Measurements from ENCODE around the gene CACNA1B. TPM values are rescaled to one million over a fixed set of nuclear protein-coding genes. Genes with fewer than 3 reads are reported as not detected.

Gene CACNA1B
- total and polyA plus RNA-seq, 2 of the 4 experiments (the other 2 are of a cell fraction): 0.02 TPM; not detected in 1

- H2AK9ac ChIP-seq (replicated peaks; ENCODE audit: low read depth, low read length, poor library complexity): no peak overlapping the region
- no peak overlapping the region for H4K5ac ChIP-seq (ENCODE audit: low read depth, low read length)
- no peak overlapping the region for H2BK5ac ChIP-seq (ENCODE audit: low read depth, low read length, poor library complexity, severe bottlenecking)
- H3K23ac ChIP-seq (ENCODE audit: low read depth, low read length): no peak overlapping the region
- POLR2A ChIA-PET (ENCODE audit: unreplicated experiment): no interaction called here
- no peak overlapping the region for H3K27ac ChIP-seq (ENCODE audit: insufficient read depth, low read length)
- ATAC-seq (ENCODE audit: low read depth): no peak
- H3K56ac ChIP-seq (ENCODE audit: extremely low read depth, insufficient read depth, low read length): no peak overlapping the region
- H2BK20ac ChIP-seq (ENCODE audit: low read depth, low read length): no peak overlapping the region
- no CpG with 5 or more reads among the region's 7 CpGs for WGBS, 2 experiments (ENCODE audit: extremely low coverage in 2 of 2, insufficient read length in 1 of 2)
- in situ Hi-C loops (cut with MboI; ENCODE audit: low sequenced_read_pairs) (no loop called here), intact Hi-C loops (cut with micrococcal nuclease) (no loop called here), dilution Hi-C loops (cut with HindIII; ENCODE audit: low sequenced_read_pairs, unreplicated experiment) (no loop called here)
- no peak overlapping the region for H3K14ac ChIP-seq (replicated peaks; ENCODE audit: low read depth, low read length)
- no peak overlapping the region for H2AFZ ChIP-seq (replicated peaks; ENCODE audit: low read length, poor library complexity)
- H2BK120ac ChIP-seq (ENCODE audit: low read depth, low read length): no peak overlapping the region
- CTCF ChIA-PET: no interaction called here
- DNase-seq: no peak
- no peak overlapping the region for H2AK5ac ChIP-seq (ENCODE audit: low read depth, low read length)
- no peak overlapping the region for H4K8ac ChIP-seq (ENCODE audit: low read depth in 2 of 2, low read length in 2 of 2)
- no peak overlapping the region for H3K18ac ChIP-seq (ENCODE audit: low read depth, low read length)
- no peak overlapping the region for H2BK15ac ChIP-seq (ENCODE audit: low read depth, low read length)
- no peaks in the 10 kb centered on the region for H4K20me1 ChIP-seq (ENCODE audit: insufficient read depth, low read length)
- TF ChIP-seq RAD21 (IDR thresholded peaks at IDR 0.05; ENCODE audit: low read length): no peak
- no peak for TF ChIP-seq ELK1 (IDR thresholded peaks at IDR 0.05; ENCODE audit: borderline replicate concordance, low read depth, low read length)
- TF ChIP-seq MAFK (IDR thresholded peaks at IDR 0.05; ENCODE audit: low read depth, low read length): no peak
- no peak for TF ChIP-seq BHLHE40 (IDR thresholded peaks at IDR 0.05; ENCODE audit: low read depth, low read length)
- no peaks in the 10 kb centered on the region for H3K9me1 ChIP-seq (ENCODE audit: insufficient read depth, low read length)
- no peaks in the 10 kb centered on the region for H3K4me1 ChIP-seq (ENCODE audit: control insufficient read depth, insufficient read depth, low read length)
- no TSS peak for BruUV-seq (replicated peaks)
- H3K9me3 ChIP-seq (ENCODE audit: control insufficient read depth, insufficient read depth, low read length): peaks cover 62% of the 10 kb centered on the region
- H3K4me3 ChIP-seq (ENCODE audit: insufficient read depth, low read depth, low read length): no peak overlapping the region
- H3K4me2 ChIP-seq (ENCODE audit: low read depth, low read length): no peak overlapping the region
- H3K4ac ChIP-seq (ENCODE audit: low read depth, low read length): no peak overlapping the region
- no peaks in the 10 kb centered on the region for H3K79me1 ChIP-seq (ENCODE audit: low read depth in 1 of 2, low read length in 2 of 2)
- H3K9ac ChIP-seq (ENCODE audit: low read depth, low read length): no peak overlapping the region
- no peaks in the 10 kb centered on the region for H3K27me3 ChIP-seq (ENCODE audit: control insufficient read depth, insufficient read depth, low read length)
- no peaks in the 10 kb centered on the region for H3K36me3 ChIP-seq (ENCODE audit: control insufficient read depth, insufficient read depth, low read length)
- H4K91ac ChIP-seq (ENCODE audit: insufficient read depth, low read depth, low read length): no peak overlapping the region
These were observed 107.1 kb downstream of the CACNA1B start for GRCh38 chr9:137984520-137985257.

Data from IMR-90 (cell line).